GM23338 (cell line): ENCODE measurements around the gene MUC6.

ENCODE experiments used
- CREB1 ChIP-seq: fragments of 250-450 bp; sonication (Bioruptor Pico); IDR thresholded peaks from 2 replicates; pipeline ENCODE4 v1.5.0; 2020; ENCODE audit warnings: low read depth, mild to moderate bottlenecking, moderate library complexity
- CTCF ChIP-seq, 2 experiments: fragments of 200-600 bp in 1 of 2; sonication (generic) in 1 of 2; conservative IDR thresholded peaks; 2 replicates each; pipeline versions ENCODE4 v1.5.1 to v1.6.1; 2016 to 2017; ENCODE audit warnings: antibody characterized with exemption in 2 of 2, low read depth in 2 of 2, mild to moderate bottlenecking in 2 of 2, moderate library complexity in 1 of 2
- EZH2 ChIP-seq: fragments of 200-600 bp; sonication (generic); IDR thresholded peaks from one replicate; pipeline ENCODE4 v1.8.0; 2017; ENCODE audit warnings: antibody characterized with exemption, mild to moderate bottlenecking, low read depth; ENCODE audit not compliant: unreplicated experiment
- EZH2phosphoT487 ChIP-seq: fragments of 200-600 bp; sonication (generic); IDR thresholded peaks from one replicate; pipeline ENCODE4 v1.8.1; 2018; ENCODE audit warnings: antibody characterized with exemption; ENCODE audit not compliant: unreplicated experiment
- JUNB ChIP-seq: IDR thresholded peaks from one replicate; pipeline ENCODE4 v1.6.1; 2016; ENCODE audit warnings: antibody characterized with exemption; ENCODE audit not compliant: unreplicated experiment
- POLR2AphosphoS5 ChIP-seq: IDR thresholded peaks from 2 replicates; pipeline ENCODE4 v1.6.1; 2016; ENCODE audit warnings: antibody characterized with exemption, low read depth
- REST ChIP-seq: IDR thresholded peaks from one replicate; pipeline ENCODE4 v1.6.1; 2018; ENCODE audit warnings: antibody characterized with exemption; ENCODE audit not compliant: unreplicated experiment
- STAT1 ChIP-seq: IDR thresholded peaks from one replicate; pipeline ENCODE4 v1.6.1; 2016; ENCODE audit warnings: antibody characterized with exemption; ENCODE audit not compliant: unreplicated experiment
- ZNF331 ChIP-seq: fragments of 250-450 bp; sonication (Bioruptor Pico); IDR thresholded peaks from 2 replicates; pipeline ENCODE4 v1.5.0; 2020; ENCODE audit warnings: low read depth, mild to moderate bottlenecking, moderate library complexity

GRCh38 chr11:1085440-1086170 lies 49.1 kb upstream of the MUC6 start:
- TF ChIP-seq CTCF (conservative IDR thresholded peaks at IDR 0.05; ENCODE audit: low read depth in 2 of 2) = no peak
- no peak for TF ChIP-seq POLR2AphosphoS5
- TF ChIP-seq EZH2 = no peak
- TF ChIP-seq JUNB = no peak
- no peak for TF ChIP-seq EZH2phosphoT487
- TF ChIP-seq CREB1 (CRISPR knock-in tag) = no peak
- TF ChIP-seq REST = no peak
- no peak for TF ChIP-seq STAT1
- no peak for TF ChIP-seq ZNF331 (CRISPR knock-in tag)
